Large intestine (tissue), 3 donors: ENCODE results near the gene FUT8. TPM values are rescaled to one million over a fixed set of nuclear protein-coding genes. Genes with fewer than 3 reads are reported as not detected.

ENCODE experiments used
- DNase-seq, 2 donors: peaks; one replicate each; pipeline versions ENCODE4 v3.0.0 to v3.0.0-alpha.2; 2013
- H3K27ac ChIP-seq: one replicate; pipeline ENCODE4 v1.5.1; 2013; ENCODE audit warnings: low read length
- H3K27me3 ChIP-seq: 2 replicates; pipeline ENCODE4 v1.6.1; 2013; ENCODE audit warnings: low read length; ENCODE audit not compliant: control insufficient read depth, insufficient read depth
- H3K36me3 ChIP-seq: 2 replicates; pipeline ENCODE4 v1.6.1; 2013; ENCODE audit warnings: low read length; ENCODE audit not compliant: control insufficient read depth, insufficient read depth
- H3K4me1 ChIP-seq: one replicate; pipeline ENCODE4 v1.6.1; 2013; ENCODE audit warnings: low read length; ENCODE audit not compliant: control insufficient read depth, insufficient read depth
- H3K4me3 ChIP-seq: one replicate; pipeline ENCODE4 v1.5.1; 2013; ENCODE audit warnings: low read length
- H3K9me3 ChIP-seq: one replicate; pipeline ENCODE4 v1.6.1; 2013; ENCODE audit warnings: mild to moderate bottlenecking, low read depth, low read length, moderate library complexity; ENCODE audit not compliant: control insufficient read depth
- WGBS: methylation state at CpG from one replicate; pipeline ENCODE4 v1.1.5; 2013; ENCODE audit warnings: low lambda C conversion rate; ENCODE audit not compliant: insufficient coverage; 5-methylcytosine and 5-hydroxymethylcytosine counted together
- polyA plus RNA-seq: library from polyadenylated mRNA; unstranded; fragments of 120-200 nt; gene quantifications from one replicate; pipeline ENCODE4 v1.2.1, GENCODE V29; 2013

The FUT8 gene
- polyA plus RNA-seq, 1 donor: 53.7 TPM

GRCh38 chr14:65550779-65551643, 138.5 kb downstream of the FUT8 start:
- 70% methylated on average over 2 of the region's 6 CpGs for WGBS
- H3K9me3 ChIP-seq: no peaks in the 10 kb centered on the region
- DNase-seq: no peak
- no peak overlapping the region for H3K27ac ChIP-seq
- no peaks in the 10 kb centered on the region for H3K27me3 ChIP-seq
- no peaks in the 10 kb centered on the region for H3K36me3 ChIP-seq
- no peak overlapping the region for H3K4me3 ChIP-seq
- H3K4me1 ChIP-seq: peaks cover 3% of the 10 kb centered on the region

DNA sequence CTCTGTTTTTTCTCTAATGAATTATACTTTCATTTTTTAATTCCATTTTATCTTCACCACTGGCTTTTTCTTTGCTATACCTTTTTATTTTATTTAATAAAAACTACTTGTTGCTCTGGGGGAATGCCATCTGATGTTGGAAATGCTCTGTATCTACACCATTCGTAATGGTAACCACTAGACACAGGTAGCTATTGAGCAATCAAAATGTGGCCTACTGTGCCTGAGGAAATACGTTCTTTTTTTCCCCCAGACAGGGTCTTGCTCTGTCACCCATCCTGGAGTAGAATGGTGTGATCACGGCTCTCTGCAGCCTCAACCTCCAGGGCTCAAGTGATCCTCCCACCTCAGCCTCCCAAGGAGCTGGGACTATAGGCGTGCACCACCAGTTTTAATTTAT, 140.2 kb downstream of the FUT8 start:
- H3K4me1 ChIP-seq: peaks cover 3% of the 10 kb centered on the region
- H3K9me3 ChIP-seq: no peaks in the 10 kb centered on the region
- no peaks in the 10 kb centered on the region for H3K36me3 ChIP-seq
- WGBS: no CpG with 5 or more reads among the region's 4 CpGs
- no peaks in the 10 kb centered on the region for H3K27me3 ChIP-seq
- no peak overlapping the region for H3K27ac ChIP-seq
- no peak for DNase-seq
- no peak overlapping the region for H3K4me3 ChIP-seq

- DNase-seq: no peak
- H3K9me3 ChIP-seq: no peaks in the 10 kb centered on the region
- H3K4me3 ChIP-seq: no peak overlapping the region
- no peak overlapping the region for H3K27ac ChIP-seq
- H3K4me1 ChIP-seq: peaks cover 3% of the 10 kb centered on the region
- no peaks in the 10 kb centered on the region for H3K36me3 ChIP-seq
- no peaks in the 10 kb centered on the region for H3K27me3 ChIP-seq
Observed at GRCh38 chr14:65554837-65555236, 142.3 kb downstream of the FUT8 start.

- no peak for DNase-seq
- H3K27me3 ChIP-seq: no peaks in the 10 kb centered on the region
- no peaks in the 10 kb centered on the region for H3K36me3 ChIP-seq
- H3K4me1 ChIP-seq: peaks cover 3% of the 10 kb centered on the region
- no peaks in the 10 kb centered on the region for H3K9me3 ChIP-seq
- no peak overlapping the region for H3K27ac ChIP-seq
- H3K4me3 ChIP-seq: no peak overlapping the region
Observed at GRCh38 chr14:65555358-65555757, 142.8 kb downstream of the FUT8 start.

GRCh38 chr14:65558363-65558762, 145.8 kb downstream of the FUT8 start:
- Histone ChIP-seq H3K4me3 (no peak overlapping the region), H3K27me3 (no peaks in the 10 kb centered on the region), H3K36me3 (peaks cover 12% of the 10 kb centered on the region), H3K9me3 (no peaks in the 10 kb centered on the region), H3K27ac (no peak overlapping the region), H3K4me1 (peaks cover 3% of the 10 kb centered on the region)
- 83% methylated on average over 1 of the region's 2 CpGs for WGBS
- no peak for DNase-seq

DNA sequence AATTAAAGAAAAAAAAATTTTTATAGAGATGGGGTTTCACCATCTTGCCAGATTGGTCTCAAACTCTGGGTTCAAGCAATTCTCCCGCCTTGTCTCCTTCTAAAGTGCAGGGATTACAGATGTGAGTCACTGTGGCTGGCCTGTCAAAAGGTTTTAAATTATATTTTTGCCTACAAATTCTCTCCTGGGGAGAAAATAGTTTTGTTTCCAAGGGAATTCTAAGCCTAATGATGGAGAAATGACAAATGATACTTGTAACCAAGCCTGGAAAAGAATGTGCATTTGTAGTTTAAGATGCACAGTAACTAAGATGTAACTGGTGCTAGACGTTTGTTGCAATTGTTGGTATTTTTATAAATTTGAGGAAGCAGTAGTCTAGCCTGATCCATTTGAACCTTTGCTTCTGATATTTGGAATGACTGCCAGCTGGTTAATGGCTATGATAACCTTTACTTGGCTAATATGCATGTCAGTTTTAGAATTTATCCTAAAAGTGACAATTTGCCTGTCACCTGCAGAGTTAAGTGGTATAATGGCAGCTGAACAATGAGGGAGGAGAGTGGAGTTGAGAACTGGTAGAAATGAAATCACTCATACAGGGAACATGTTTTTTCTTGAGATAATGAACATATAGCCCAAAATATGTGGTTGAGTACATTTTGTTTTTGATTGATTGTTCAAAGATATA, 148.0 kb downstream of the FUT8 start:
- H3K4me1 ChIP-seq: no peaks in the 10 kb centered on the region
- WGBS: 50% methylated on average over 1 of the region's 2 CpGs

DNA sequence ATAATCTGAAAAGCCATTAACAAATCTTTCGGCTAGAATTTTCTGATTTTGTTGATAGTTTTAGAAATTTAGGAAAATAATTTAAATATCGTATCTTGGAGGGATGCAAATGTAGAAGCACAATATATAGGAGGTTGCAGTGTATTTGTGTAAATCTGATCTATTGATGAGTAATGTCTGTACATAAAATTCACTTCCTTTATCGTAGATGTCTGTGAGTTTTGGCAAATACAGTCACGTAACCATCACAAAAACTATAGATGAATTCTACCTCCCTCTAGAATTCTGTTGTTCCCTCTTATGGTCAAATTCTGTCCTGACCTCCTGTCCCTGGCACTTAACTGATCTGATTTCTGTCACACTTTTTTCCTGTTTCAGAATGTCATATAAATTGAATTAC, 151.8 kb downstream of the FUT8 start:
- Histone ChIP-seq H3K27me3 (no peaks in the 10 kb centered on the region), H3K4me3 (no peak overlapping the region), H3K36me3 (peaks cover 21% of the 10 kb centered on the region), H3K27ac (no peak overlapping the region), H3K9me3 (no peaks in the 10 kb centered on the region), H3K4me1 (no peaks in the 10 kb centered on the region)
- no peak for DNase-seq
- 100% methylated on average over 3 of the region's 4 CpGs for WGBS

More for the DNA sequence above, 148.0 kb downstream of the FUT8 start:
- H3K9me3 ChIP-seq: no peaks in the 10 kb centered on the region
- H3K27me3 ChIP-seq: no peaks in the 10 kb centered on the region
- DNase-seq: no peak
- no peak overlapping the region for H3K4me3 ChIP-seq
- H3K36me3 ChIP-seq: peaks cover 17% of the 10 kb centered on the region
- H3K27ac ChIP-seq: no peak overlapping the region

DNA sequence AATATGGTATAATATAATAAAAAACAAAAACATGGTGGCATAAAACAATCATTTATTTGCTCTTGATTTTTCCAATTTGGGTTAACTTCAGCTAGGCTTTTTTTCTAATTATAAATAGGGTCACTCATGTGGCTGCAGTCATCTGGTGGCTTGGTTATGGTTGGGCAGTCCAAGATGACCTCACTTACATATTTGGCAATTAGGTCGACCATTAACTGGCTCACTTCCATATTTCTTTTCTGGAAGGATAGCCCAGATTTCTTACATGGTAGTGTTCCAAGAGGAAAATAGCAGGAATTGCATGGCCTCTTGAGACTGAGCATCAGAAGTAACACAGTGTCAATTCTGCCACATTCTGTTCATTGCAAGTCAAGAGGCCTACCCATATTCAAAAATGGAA, 153.4 kb downstream of the FUT8 start:
- H3K36me3 ChIP-seq: peaks cover 21% of the 10 kb centered on the region
- no peaks in the 10 kb centered on the region for H3K9me3 ChIP-seq
- no peaks in the 10 kb centered on the region for H3K27me3 ChIP-seq
- no peak for DNase-seq
- H3K4me1 ChIP-seq: no peaks in the 10 kb centered on the region
- no peak overlapping the region for H3K27ac ChIP-seq
- H3K4me3 ChIP-seq: no peak overlapping the region
- WGBS: no CpG with 5 or more reads among the region's 1 CpG

- Histone ChIP-seq H3K4me3 (no peak overlapping the region), H3K27ac (no peak overlapping the region), H3K4me1 (no peaks in the 10 kb centered on the region), H3K36me3 (peaks cover 16% of the 10 kb centered on the region), H3K27me3 (no peaks in the 10 kb centered on the region), H3K9me3 (no peaks in the 10 kb centered on the region)
- DNase-seq: no peak
- 95% methylated on average over 3 of the region's 5 CpGs for WGBS
Observed at GRCh38 chr14:65566820-65567522, 154.4 kb downstream of the FUT8 start.

GRCh38 chr14:65574611-65575010, 162.1 kb downstream of the FUT8 start:
- Histone ChIP-seq H3K27ac (no peak overlapping the region), H3K36me3 (peaks cover 8% of the 10 kb centered on the region), H3K27me3 (no peaks in the 10 kb centered on the region), H3K9me3 (no peaks in the 10 kb centered on the region), H3K4me1 (no peaks in the 10 kb centered on the region), H3K4me3 (no peak overlapping the region)
- DNase-seq: no peak
- 60% methylated on average over 2 of the region's 2 CpGs for WGBS
